H9 (cell line): ENCODE data around the gene SLC16A14. TPM values are rescaled to one million over a fixed set of nuclear protein-coding genes. Genes with fewer than 3 reads are reported as not detected.

ENCODE experiments used
- DNase-seq: peaks from one replicate; pipeline ENCODE4 v3.0.0-alpha.2; 2017
- H2AFZ ChIP-seq: one replicate; pipeline ENCODE4 v1.6.1; 2013; ENCODE audit warnings: mild to moderate bottlenecking, low read length, control low read depth, moderate library complexity
- H2AK5ac ChIP-seq: 2 replicates; pipeline ENCODE4 v1.6.1; 2013; ENCODE audit warnings: low read length, control low read depth, mixed read lengths; ENCODE audit not compliant: insufficient read length
- H2BK120ac ChIP-seq: one replicate; pipeline ENCODE4 v1.6.1; 2013; ENCODE audit warnings: low read depth, mild to moderate bottlenecking, low read length, control low read depth, inconsistent platforms; ENCODE audit not compliant: poor library complexity, severe bottlenecking
- H2BK12ac ChIP-seq: 2 replicates; pipeline ENCODE4 v1.6.1; 2013; ENCODE audit warnings: low read length, control low read depth, mixed read lengths, low read depth; ENCODE audit not compliant: insufficient read length
- H2BK15ac ChIP-seq: 2 replicates; pipeline ENCODE4 v1.6.1; 2013; ENCODE audit warnings: low read depth, low read length, control low read depth
- H2BK20ac ChIP-seq: one replicate; pipeline ENCODE4 v1.6.1; 2013; ENCODE audit warnings: low read depth, mild to moderate bottlenecking, low read length, control low read depth, inconsistent platforms; ENCODE audit not compliant: poor library complexity, severe bottlenecking
- H2BK5ac ChIP-seq: 2 replicates; pipeline ENCODE4 v1.6.1; 2013; ENCODE audit warnings: low read length, control low read depth, mixed read lengths; ENCODE audit not compliant: insufficient read length
- H3K14ac ChIP-seq: 2 replicates; pipeline ENCODE4 v1.6.1; 2013; ENCODE audit warnings: low read length, control low read depth; ENCODE audit not compliant: insufficient read depth
- H3K18ac ChIP-seq: 2 replicates; pipeline ENCODE4 v1.6.1; 2013; ENCODE audit warnings: low read depth, mild to moderate bottlenecking, mixed read lengths, low read length, control low read depth; ENCODE audit not compliant: insufficient read length
- H3K23ac ChIP-seq: 2 replicates; pipeline ENCODE4 v1.6.1; 2013; ENCODE audit warnings: low read length, control low read depth, mixed read lengths, low read depth; ENCODE audit not compliant: insufficient read length
- H3K23me2 ChIP-seq: 2 replicates; pipeline ENCODE4 v1.6.1; 2013; ENCODE audit warnings: low read depth, mild to moderate bottlenecking, mixed read lengths, low read length, control low read depth; ENCODE audit not compliant: insufficient read length, poor library complexity, severe bottlenecking
- H3K27ac ChIP-seq: 2 replicates; pipeline ENCODE4 v1.5.1; 2013; ENCODE audit warnings: low read length, control low read depth, mixed read lengths, low read depth; ENCODE audit not compliant: insufficient read length
- H3K27me3 ChIP-seq: 2 replicates; pipeline ENCODE4 v1.6.1; 2013; ENCODE audit warnings: low read length, control low read depth, inconsistent platforms; ENCODE audit not compliant: insufficient read depth
- H3K4ac ChIP-seq: 2 replicates; pipeline ENCODE4 v1.6.1; 2013; ENCODE audit warnings: low read depth, mild to moderate bottlenecking, control low read depth, inconsistent platforms, low read length, moderate library complexity
- H3K4me1 ChIP-seq: 2 replicates; pipeline ENCODE4 v1.6.1; 2013; ENCODE audit warnings: low read length, control low read depth, inconsistent platforms; ENCODE audit not compliant: insufficient read depth
- H3K4me2 ChIP-seq: 2 replicates; pipeline ENCODE4 v1.6.1; 2013; ENCODE audit warnings: low read length, control low read depth, mixed read lengths; ENCODE audit not compliant: insufficient read length, insufficient read depth
- H3K56ac ChIP-seq: 2 replicates; pipeline ENCODE4 v1.6.1; 2013; ENCODE audit warnings: low read depth, mild to moderate bottlenecking, mixed read lengths, low read length, control low read depth; ENCODE audit not compliant: insufficient read length
- H3K79me1 ChIP-seq: 2 replicates; pipeline ENCODE4 v1.6.1; 2013; ENCODE audit warnings: low read depth, mild to moderate bottlenecking, moderate library complexity, low read length, control low read depth, inconsistent platforms; ENCODE audit not compliant: insufficient read depth, poor library complexity, severe bottlenecking
- H3K79me2 ChIP-seq: 2 replicates; pipeline ENCODE4 v1.6.1; 2013; ENCODE audit warnings: low read length, control low read depth, inconsistent platforms; ENCODE audit not compliant: insufficient read depth
- H3K9ac ChIP-seq: 2 replicates; pipeline ENCODE4 v1.6.1; 2013; ENCODE audit warnings: low read length, control low read depth, mixed read lengths; ENCODE audit not compliant: insufficient read length; ENCODE audit errors: extremely low read depth
- H3K9me3 ChIP-seq: one replicate; pipeline ENCODE4 v1.6.1; 2013; ENCODE audit warnings: low read depth, low read length, inconsistent platforms; ENCODE audit not compliant: control insufficient read depth
- H3T11ph ChIP-seq: one replicate; pipeline ENCODE4 v1.6.1; 2013; ENCODE audit warnings: mild to moderate bottlenecking, low read length, control low read depth, inconsistent platforms
- H4K20me1 ChIP-seq: one replicate; pipeline ENCODE4 v1.6.1; 2013; ENCODE audit not compliant: control insufficient read depth, insufficient read length, insufficient read depth
- H4K5ac ChIP-seq: 2 replicates; pipeline ENCODE4 v1.6.1; 2013; ENCODE audit warnings: low read depth, mild to moderate bottlenecking, mixed read lengths, low read length, control low read depth; ENCODE audit not compliant: insufficient read length
- H4K8ac ChIP-seq: replicated peaks from 2 replicates; pipeline ENCODE4 v1.6.1; 2013; ENCODE audit warnings: low read length, control low read depth, mixed read lengths, low read depth; ENCODE audit not compliant: insufficient read length
- H4K91ac ChIP-seq: 2 replicates; pipeline ENCODE4 v1.6.1; 2013; ENCODE audit warnings: low read depth, mild to moderate bottlenecking, moderate library complexity, mixed read lengths, low read length, control low read depth; ENCODE audit not compliant: insufficient read length
- H3K27ac Mint-ChIP-seq, 3 experiments: 2 replicates in 2 of 3; 3 replicates in 1 of 3; pipeline ENCODE4 v1.8.0; 2020 to 2021; ENCODE audit warnings: mixed read lengths in 3 of 3, mild to moderate bottlenecking in 1 of 3, moderate library complexity in 1 of 3
- H3K27me3 Mint-ChIP-seq: 2 replicates; pipeline ENCODE4 v1.8.0; 2021; ENCODE audit warnings: low read depth, mild to moderate bottlenecking, moderate library complexity, mixed read lengths
- H3K36me3 Mint-ChIP-seq, 3 experiments: 2 replicates in 2 of 3; 3 replicates in 1 of 3; pipeline ENCODE4 v1.8.0; 2020 to 2021; ENCODE audit warnings: low read depth in 3 of 3, mixed read lengths in 3 of 3; ENCODE audit not compliant: insufficient read depth in 1 of 3
- H3K4me1 Mint-ChIP-seq, 2 experiments: 2 replicates each; pipeline ENCODE4 v1.8.0; 2020; ENCODE audit warnings: mixed read lengths in 2 of 2
- H3K4me3 Mint-ChIP-seq, 2 experiments: 2 replicates in 1 of 2; 3 replicates in 1 of 2; pipeline ENCODE4 v1.8.0; 2020 to 2021; ENCODE audit warnings: mild to moderate bottlenecking in 2 of 2, mixed read lengths in 2 of 2, moderate library complexity in 1 of 2
- H3K9me3 Mint-ChIP-seq, 2 experiments: 2 replicates in 1 of 2; 3 replicates in 1 of 2; pipeline ENCODE4 v1.8.0; 2020; ENCODE audit warnings: mild to moderate bottlenecking in 2 of 2, mixed read lengths in 2 of 2, moderate library complexity in 1 of 2
- WGBS: extraction: QIAGEN DNeasy Blood & Tissue Kit; methylation state at CpG from one replicate; pipeline ENCODE4 v1.1.7; 2013; ENCODE audit warnings: missing lambda C conversion rate, low lambda C conversion rate, mixed read lengths; ENCODE audit not compliant: insufficient read length; ENCODE audit errors: extremely low coverage; 5-methylcytosine and 5-hydroxymethylcytosine counted together
- total RNA-seq: library from RNA; stranded (reverse); gene quantifications from 2 replicates; pipeline ENCODE4 v1.2.1, GENCODE V29; 2021
- TF ChIP-seq, protein P1 (sequence below): fragments of 200-600 bp; sonication (generic); conservative IDR thresholded peaks from 3 replicates; pipeline ENCODE4 v1.8.0; 2021; ENCODE audit warnings: antibody characterized with exemption, mild to moderate bottlenecking

Gene SLC16A14
- total RNA-seq, 1 experiment from 2014 or later, result 0.61 TPM

DNA sequence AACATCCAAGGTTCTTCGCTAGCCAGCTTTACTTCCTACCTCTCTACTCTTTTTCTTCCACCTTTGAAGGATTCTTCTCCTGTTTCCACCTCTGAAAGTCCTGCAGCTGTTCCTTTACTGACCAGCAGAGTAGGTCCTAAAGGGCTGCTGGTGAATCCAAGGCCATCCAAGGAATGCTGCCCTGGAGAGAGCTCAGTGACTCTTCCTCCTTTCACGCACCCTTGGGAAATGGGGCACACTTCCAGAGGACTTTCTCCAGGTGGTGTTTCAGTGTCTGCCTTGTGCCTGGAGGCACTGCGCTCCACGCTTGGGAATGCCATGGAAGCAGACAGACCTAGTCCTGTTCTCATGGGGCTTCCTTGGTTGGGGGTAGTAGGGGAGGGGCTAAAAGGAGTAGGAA lies 45.4 kb downstream of the SLC16A14 start:
- Histone ChIP-seq H4K5ac (peak overlapping the region; percentile 78), H3K4ac (no peak overlapping the region), H3K18ac (no peak overlapping the region), H2BK12ac (no peak overlapping the region), H2AFZ (no peak overlapping the region), H2AK5ac (no peak overlapping the region), H3K27ac (no peak overlapping the region), H3K4me1 (no peaks in the 10 kb centered on the region), H2BK120ac (no peak overlapping the region), H3K27me3 (no peaks in the 10 kb centered on the region), H3K56ac (no peak overlapping the region), H2BK5ac (no peak overlapping the region), H4K91ac (no peak overlapping the region), H4K8ac (no peak overlapping the region), H3T11ph (no peak overlapping the region), H3K79me2 (no peaks in the 10 kb centered on the region), H3K79me1 (no peaks in the 10 kb centered on the region), H3K14ac (no peak overlapping the region; the same call in 1 of the 2 replicates), H4K20me1 (no peaks in the 10 kb centered on the region), H3K23ac (no peak overlapping the region), H2BK15ac (no peak overlapping the region), H3K4me2 (no peak overlapping the region), H2BK20ac (no peak overlapping the region), H3K9ac (no peak overlapping the region), H3K23me2 (no peaks in the 10 kb centered on the region), H3K9me3 (no peaks in the 10 kb centered on the region)
- TF ChIP-seq, protein P1, sequence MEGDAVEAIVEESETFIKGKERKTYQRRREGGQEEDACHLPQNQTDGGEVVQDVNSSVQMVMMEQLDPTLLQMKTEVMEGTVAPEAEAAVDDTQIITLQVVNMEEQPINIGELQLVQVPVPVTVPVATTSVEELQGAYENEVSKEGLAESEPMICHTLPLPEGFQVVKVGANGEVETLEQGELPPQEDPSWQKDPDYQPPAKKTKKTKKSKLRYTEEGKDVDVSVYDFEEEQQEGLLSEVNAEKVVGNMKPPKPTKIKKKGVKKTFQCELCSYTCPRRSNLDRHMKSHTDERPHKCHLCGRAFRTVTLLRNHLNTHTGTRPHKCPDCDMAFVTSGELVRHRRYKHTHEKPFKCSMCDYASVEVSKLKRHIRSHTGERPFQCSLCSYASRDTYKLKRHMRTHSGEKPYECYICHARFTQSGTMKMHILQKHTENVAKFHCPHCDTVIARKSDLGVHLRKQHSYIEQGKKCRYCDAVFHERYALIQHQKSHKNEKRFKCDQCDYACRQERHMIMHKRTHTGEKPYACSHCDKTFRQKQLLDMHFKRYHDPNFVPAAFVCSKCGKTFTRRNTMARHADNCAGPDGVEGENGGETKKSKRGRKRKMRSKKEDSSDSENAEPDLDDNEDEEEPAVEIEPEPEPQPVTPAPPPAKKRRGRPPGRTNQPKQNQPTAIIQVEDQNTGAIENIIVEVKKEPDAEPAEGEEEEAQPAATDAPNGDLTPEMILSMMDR, result 0 out of 3 replicates have a peak, but pooled peaks have one; percentile 19
- Mint-ChIP-seq H3K4me3 (no peak overlapping the region), H3K9me3 (no peaks in the 10 kb centered on the region; a peak in 1 of 5 replicates), H3K36me3 (no peaks in the 10 kb centered on the region), H3K27ac (0 out of 7 replicates have a peak overlapping the region, but pooled peaks of 1 of the 3 experiments have one; percentile 68), H3K27me3 (no peaks in the 10 kb centered on the region), H3K4me1 (no peaks in the 10 kb centered on the region)
- no CpG with 5 or more reads among the region's 4 CpGs for WGBS
- peak; percentile 35 for DNase-seq
